HG03108 (cell line): Measurements from ENCODE around the gene TWSG1.
"Not testable (repeated sequence)": the region's sequence is repeated elsewhere in the genome, so short reads cannot be mapped to it uniquely, and the experiment has no call there.

ENCODE experiments used
- ATAC-seq: cut with Tn5 transposase; IDR thresholded peaks from one replicate; pipeline ENCODE4 v1.9.1; 2021; ENCODE audit warnings: moderate library complexity; ENCODE audit not compliant: unreplicated experiment

TWSG1 gene

GRCh38 chr18:9386879-9387278 lies 52.3 kb downstream of the TWSG1 start:
- no peak for ATAC-seq

DNA sequence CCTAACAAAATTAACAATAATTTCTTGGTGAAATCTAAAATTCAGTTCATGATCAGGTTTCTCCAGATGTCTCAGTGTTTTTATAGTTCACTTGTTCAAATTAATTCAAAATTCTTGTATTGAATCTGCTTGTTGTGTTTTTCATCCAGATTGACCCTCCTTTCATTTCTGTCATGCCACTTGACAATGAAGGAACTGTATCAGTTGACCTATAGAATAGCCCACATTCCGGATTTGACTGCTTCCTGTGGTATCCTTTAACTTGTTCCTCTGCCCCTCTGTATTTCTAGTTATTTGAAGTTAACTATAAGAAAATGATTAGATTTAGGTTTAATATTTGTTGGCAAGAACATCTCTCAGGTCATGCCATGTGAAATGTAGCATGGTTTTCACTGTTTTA lies 53.3 kb downstream of the TWSG1 start:
- ATAC-seq = no peak

- ATAC-seq = no peak
Observed at GRCh38 chr18:9389706-9390105, 55.1 kb downstream of the TWSG1 start.

DNA sequence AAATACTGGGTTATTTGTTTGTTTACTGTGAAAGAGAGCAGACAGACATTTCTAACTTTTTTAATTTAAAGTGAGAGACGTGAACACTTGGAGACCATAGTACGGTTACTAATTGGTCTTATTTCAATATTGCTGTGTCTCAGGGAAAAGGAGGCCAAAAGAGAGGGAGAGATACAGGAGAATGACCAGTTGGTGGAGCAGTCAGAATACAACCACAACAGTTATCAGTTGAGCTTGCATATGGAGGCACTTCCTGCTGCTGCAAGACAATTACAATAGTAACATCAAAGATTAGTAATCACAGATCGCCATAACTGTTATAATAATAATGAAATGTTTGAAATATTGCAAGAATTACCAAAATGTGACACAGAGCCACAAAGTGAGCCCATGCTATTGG lies 58.2 kb downstream of the TWSG1 start:
- no peak for ATAC-seq

GRCh38 chr18:9394046-9394445 lies 59.5 kb downstream of the TWSG1 start:
- no peak for ATAC-seq

- no peak for ATAC-seq
Observed at GRCh38 chr18:9400197-9400596, 65.6 kb downstream of the TWSG1 start.

DNA sequence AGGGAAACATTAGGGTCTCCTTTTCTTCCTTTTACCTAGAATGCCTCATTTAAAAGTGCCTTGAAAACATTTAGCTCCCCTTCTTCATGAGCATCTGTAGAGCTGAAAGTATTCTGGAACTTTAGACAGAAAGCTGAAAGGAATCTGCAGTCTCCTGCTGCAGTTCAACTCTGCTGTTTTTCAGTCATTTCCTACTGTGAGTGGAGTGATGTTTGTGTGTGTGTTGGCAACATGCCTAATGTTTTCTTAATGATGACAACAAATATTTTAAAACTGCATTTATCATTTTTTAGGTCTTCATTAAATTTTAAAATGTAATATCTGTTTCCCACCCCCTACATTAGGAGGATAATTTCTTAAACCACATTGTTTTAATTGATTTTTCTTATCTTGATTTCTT lies 66.6 kb downstream of the TWSG1 start:
- ATAC-seq = no peak

GRCh38 chr18:9402358-9403007 lies 67.9 kb downstream of the TWSG1 start:
- not testable (repeated sequence) for ATAC-seq

GRCh38 chr18:9403795-9404564 lies 69.4 kb downstream of the TWSG1 start:
- no peak for ATAC-seq

- ATAC-seq = peak; percentile 44
Observed at GRCh38 chr18:9404565-9405060, 70.0 kb downstream of the TWSG1 start.

DNA sequence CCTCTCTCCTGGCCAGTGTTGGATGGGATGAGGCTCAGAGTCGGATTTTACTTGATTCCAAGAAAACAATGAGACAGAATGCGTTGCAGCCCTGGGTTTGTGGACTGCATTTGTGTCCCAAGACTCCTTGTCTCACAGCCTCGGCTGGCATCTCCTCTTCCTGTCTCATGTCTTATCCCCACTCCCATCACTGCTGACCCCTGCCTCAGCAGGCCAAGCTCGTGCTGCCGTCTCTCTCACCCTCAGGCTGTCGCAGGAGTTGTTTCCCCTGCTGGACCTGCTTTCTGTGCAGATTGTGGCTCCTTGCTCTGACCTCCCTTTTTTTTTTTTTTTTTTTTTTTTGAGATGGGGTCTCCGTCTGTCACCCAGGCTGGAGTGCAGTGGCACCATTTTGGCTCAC lies 70.6 kb downstream of the TWSG1 start:
- no peak for ATAC-seq

GRCh38 chr18:9405977-9406376 lies 71.4 kb downstream of the TWSG1 start:
- no peak for ATAC-seq

DNA sequence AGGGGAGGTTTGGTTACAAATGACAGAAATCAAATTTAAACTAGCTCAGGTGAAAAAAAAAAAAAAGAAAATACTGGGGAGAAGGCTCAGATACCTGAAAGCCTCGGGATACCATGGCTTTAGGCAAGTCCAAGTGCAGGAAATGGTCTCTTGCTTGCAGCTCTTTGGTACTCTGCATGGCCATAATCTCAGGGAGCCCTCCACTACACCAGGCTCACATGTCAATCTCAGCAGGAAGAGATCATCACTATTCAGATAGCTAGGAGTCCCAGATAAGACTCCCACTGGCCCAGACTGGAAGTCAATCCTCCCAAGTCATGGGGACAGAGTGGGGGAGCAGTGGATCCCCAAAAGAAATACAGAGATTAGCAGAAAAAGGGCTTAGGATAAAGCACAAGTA lies 75.9 kb downstream of the TWSG1 start:
- ATAC-seq = no peak

DNA sequence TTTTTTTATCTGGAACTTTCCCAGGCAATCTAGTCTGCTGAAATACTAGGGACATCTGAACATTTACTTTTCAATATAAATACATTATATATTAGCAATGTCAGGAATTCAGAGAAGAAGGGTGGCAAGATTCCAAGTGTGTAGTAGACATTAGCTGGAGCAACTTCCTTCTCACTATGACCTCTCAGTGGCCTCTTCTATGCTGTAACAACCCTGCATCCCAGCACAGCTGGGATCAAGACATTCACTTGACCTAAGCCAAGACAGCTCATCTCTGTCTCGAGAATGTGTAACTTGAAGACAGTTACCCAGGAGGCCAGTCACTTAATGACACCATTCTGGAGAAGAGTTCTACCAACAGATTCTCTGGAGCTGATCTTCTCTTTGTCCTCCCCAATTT lies 79.0 kb downstream of the TWSG1 start:
- ATAC-seq = no peak

DNA sequence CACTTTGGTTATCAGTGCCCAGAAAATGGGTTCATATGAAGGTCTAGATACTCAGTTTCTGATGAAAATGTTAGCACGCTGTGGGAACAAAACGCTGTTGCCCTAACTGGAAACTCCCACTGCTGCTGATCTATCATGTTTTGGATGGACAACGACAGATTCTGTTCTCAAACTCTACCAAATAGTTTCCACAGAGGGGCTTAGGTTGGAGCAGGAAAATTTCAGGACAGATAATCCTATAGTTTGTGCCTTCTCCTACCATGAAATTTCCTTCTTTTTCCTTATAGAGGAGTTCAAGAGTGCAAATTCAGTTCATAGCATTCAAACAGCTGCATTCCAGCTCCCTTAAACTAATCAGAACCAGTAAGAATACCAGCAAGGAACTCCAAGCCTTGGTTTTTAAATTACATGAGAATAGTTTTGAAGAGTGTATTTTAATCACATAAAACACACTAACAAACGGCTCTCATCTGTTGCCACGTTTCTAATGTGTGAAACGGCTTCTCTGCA lies 82.0 kb downstream of the TWSG1 start:
- ATAC-seq = no peak

DNA sequence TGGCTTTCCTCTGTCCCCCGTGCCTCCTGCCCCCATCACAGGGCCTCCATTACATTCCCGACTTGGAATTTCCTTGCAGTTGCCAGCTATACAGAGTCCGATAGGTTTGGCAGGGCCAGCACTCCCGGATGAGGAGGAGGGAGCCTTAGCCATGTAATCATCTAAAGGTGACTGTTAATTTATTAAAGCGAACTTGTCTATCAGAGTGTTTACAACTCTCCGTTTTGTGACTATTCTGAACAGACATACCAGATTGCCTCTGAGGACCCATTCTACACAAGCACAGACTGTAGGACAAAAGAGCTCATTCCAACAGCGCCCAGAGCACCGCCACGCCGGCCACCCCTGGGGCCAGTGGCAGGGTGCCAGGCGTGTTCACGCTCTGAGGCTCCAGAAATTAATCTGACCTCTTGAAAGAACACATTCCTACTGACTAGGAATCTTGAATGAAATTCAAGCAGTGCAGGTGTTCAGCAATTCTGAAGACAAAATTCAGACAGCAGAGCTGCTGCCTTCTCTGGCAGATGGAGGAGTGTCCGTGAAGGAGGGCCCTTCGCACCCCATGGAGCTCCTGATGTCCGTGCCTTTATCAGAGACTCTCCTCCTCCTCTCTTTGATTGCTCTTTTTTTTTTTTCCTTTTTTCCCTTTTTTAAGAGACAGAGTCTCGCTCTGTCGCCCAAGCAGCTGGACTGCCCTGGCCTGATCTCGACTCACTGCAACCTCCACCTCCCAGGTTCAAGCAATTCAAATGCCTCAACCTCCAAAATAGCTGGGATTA lies 82.7 kb downstream of the TWSG1 start:
- ATAC-seq = no peak

- no peak for ATAC-seq
Observed at GRCh38 chr18:9418047-9418690, 83.6 kb downstream of the TWSG1 start.

DNA sequence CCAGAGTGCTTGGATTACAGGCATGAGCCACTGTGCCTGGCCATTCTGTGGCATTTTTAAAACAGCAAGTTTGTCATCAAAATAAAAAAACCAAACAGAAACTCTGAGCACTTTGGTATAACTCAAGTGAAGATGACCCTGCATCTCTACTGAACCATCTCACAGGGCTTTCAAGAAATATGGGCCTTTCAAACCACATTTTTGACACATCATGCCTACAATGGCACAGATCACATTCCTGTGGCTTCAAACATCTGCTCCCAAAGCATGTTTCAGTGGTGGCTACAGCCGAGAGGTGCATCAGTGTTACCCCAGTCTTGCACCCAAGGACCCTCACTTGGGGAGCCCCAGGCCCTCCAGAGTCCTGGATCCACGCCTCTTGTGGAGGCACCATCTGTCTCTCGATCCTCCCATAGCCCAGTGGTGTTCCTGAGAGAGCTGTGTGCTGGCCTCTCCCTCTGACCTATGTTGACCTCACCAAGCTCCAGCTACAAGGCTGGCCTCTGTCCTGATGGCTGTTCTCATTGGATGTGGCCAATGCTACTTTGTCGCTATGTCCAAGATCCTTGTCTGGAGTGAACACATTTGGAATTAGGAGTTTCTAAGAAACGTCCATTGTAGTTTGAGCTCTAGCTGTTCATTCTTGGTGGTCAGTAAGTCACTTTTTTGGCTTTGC lies 85.5 kb downstream of the TWSG1 start:
- ATAC-seq = no peak

DNA sequence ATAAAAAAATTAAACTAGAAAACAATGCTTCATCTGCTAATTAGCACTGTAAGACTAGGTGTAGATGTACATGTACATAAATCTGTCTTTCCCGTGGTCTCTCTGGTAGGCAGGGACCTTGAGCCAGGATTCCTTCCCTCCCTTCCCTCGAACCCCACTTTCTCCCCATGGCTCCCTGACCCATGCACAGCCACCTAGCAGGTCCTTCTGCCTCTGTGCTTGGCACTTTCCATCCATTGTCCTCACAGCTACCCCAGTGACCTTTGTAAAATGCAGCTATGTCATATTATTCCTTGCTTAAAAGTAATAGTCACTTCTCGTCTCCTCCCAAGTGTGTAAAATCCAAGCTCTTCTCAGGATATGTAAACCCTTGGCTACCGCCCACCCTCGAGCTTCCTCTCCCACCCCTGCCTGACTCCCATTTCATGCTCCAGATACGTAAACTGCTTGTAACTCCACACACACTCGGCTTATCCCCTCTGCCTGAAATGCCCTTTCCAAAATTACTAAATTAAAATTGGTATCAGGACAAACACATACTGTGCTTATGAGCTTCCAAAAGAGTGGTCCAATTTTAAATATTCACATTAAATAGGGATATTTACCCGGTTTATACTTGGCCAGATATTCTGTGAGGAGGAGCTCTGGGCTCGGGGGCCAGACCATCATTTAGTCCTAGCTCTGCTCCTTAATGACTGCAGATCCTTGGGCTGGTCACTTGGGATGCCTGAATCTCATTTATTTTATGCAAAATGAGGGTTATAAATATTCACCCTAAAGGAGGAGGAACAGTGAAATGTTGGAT lies 86.7 kb downstream of the TWSG1 start:
- no peak for ATAC-seq

DNA sequence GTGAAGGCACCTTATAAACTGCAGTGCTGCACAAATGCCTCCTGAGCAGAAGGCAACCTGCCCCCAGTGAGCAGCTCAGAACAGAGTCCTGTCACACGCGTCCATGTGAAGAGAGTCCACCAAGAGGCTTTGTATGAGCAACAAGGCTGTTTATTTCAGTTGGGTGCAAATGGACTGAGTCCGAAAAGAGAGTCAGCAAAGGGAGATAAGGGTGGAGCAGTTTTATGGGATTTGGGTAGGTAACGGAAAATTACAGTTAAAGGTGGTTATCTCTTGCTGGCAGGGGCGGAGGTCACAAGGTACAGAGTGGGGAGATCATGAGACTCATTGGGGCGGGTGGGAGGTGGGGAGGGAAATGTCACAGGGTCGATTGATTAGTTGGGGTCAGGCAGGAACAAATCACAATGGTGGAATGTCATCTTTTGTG lies 87.3 kb downstream of the TWSG1 start:
- ATAC-seq = no peak
